WTC11 (cell line): Measurements from ENCODE around the gene NLGN1. TPM values are rescaled to one million over a fixed set of nuclear protein-coding genes. Genes with fewer than 3 reads are reported as not detected.

ENCODE experiments used
- ATAC-seq: fragments of 200-7000 bp; cut with Tn5 transposase; 2 replicates; pipeline ENCODE4 v1.10.0; 2021; ENCODE audit warnings: mild to moderate bottlenecking, moderate library complexity
- CTCF ChIA-PET: fragments of 300-600 bp; sonication (Branson Sonifier 250); formaldehyde crosslinking; loops from one replicate; lab custom pipeline; 2021; ENCODE audit warnings: antibody characterized with exemption; lab: Charles Lee
- POLR2A ChIA-PET: fragments of 350-600 bp; sonication (Branson Sonifier 250); formaldehyde crosslinking; loops from one replicate; lab custom pipeline; 2021; ENCODE audit warnings: antibody characterized with exemption; lab: Charles Lee
- DNase-seq: peaks from one replicate; pipeline ENCODE4 v3.0.0; 2021; ENCODE audit warnings: low spot score
- H3K27ac Mint-ChIP-seq: 2 replicates; pipeline ENCODE4 v1.8.0; 2021; ENCODE audit warnings: mixed read lengths
- H3K27me3 Mint-ChIP-seq: 2 replicates; pipeline ENCODE4 v1.8.0; 2021; ENCODE audit warnings: low read depth, mild to moderate bottlenecking, moderate library complexity, mixed read lengths
- H3K36me3 Mint-ChIP-seq: 2 replicates; pipeline ENCODE4 v1.8.0; 2021; ENCODE audit warnings: mixed read lengths
- H3K4me1 Mint-ChIP-seq: 2 replicates; pipeline ENCODE4 v1.8.0; 2022; ENCODE audit warnings: mixed read lengths
- H3K4me3 Mint-ChIP-seq: 2 replicates; pipeline ENCODE4 v1.8.0; 2021; ENCODE audit warnings: mild to moderate bottlenecking, moderate library complexity, mixed read lengths
- H3K9me3 Mint-ChIP-seq: 2 replicates; pipeline ENCODE4 v1.8.0; 2021; ENCODE audit warnings: mixed read lengths
- AR ChIP-seq: fragments of 250-450 bp; sonication (Bioruptor Pico); IDR thresholded peaks from 2 replicates; pipeline ENCODE4 v1.9.0; 2021; ENCODE audit warnings: mild to moderate bottlenecking
- ATF2 ChIP-seq: sonication (generic); formaldehyde crosslinking; IDR thresholded peaks from 2 replicates; pipeline ENCODE4 v1.8.1; 2022; ENCODE audit warnings: low read depth, missing genetic modification reagents, borderline replicate concordance
- CDX4 ChIP-seq: fragments of 250-450 bp; sonication (Bioruptor Pico); IDR thresholded peaks from 2 replicates; pipeline ENCODE4 v1.9.0; 2021; ENCODE audit warnings: moderate library complexity, mild to moderate bottlenecking, inconsistent platforms, borderline replicate concordance
- CTCF ChIP-seq: fragments of 200-600 bp; IDR thresholded peaks from 2 replicates; pipeline ENCODE4 v1.8.0; 2022; ENCODE audit warnings: antibody characterized with exemption
- EMX1 ChIP-seq: fragments of 250-450 bp; sonication (Bioruptor Pico); IDR thresholded peaks from 2 replicates; pipeline ENCODE4 v1.8.0; 2021; ENCODE audit warnings: mild to moderate bottlenecking
- ETV6 ChIP-seq: sonication (generic); formaldehyde crosslinking; IDR thresholded peaks from 2 replicates; pipeline ENCODE4 v1.8.1; 2022; ENCODE audit warnings: mild to moderate bottlenecking, missing genetic modification reagents
- FOXJ3 ChIP-seq: sonication (generic); formaldehyde crosslinking; IDR thresholded peaks from 2 replicates; pipeline ENCODE4 v1.9.0; 2021; ENCODE audit warnings: missing genetic modification reagents, mild to moderate bottlenecking, borderline replicate concordance
- GRHL2 ChIP-seq: fragments of 250-450 bp; sonication (Bioruptor Pico); IDR thresholded peaks from 2 replicates; pipeline ENCODE4 v1.8.0; 2022; ENCODE audit warnings: mild to moderate bottlenecking, moderate library complexity; ENCODE audit not compliant: insufficient replicate concordance, severe bottlenecking
- HMGA2 ChIP-seq: fragments of 250-450 bp; sonication (Bioruptor Pico); IDR thresholded peaks from 2 replicates; pipeline ENCODE4 v1.4.0; 2021; ENCODE audit warnings: mild to moderate bottlenecking, moderate library complexity
- MLX ChIP-seq: sonication (generic); formaldehyde crosslinking; IDR thresholded peaks from 2 replicates; pipeline ENCODE4 v1.8.1; 2023; ENCODE audit warnings: mild to moderate bottlenecking, missing genetic modification reagents, moderate library complexity
- MXD4 ChIP-seq: fragments of 250-450 bp; sonication (Bioruptor Pico); IDR thresholded peaks from 2 replicates; pipeline ENCODE4 v1.8.0; 2021; ENCODE audit warnings: mild to moderate bottlenecking, moderate library complexity, borderline replicate concordance
- NFATC4 ChIP-seq: fragments of 250-450 bp; sonication (Bioruptor Pico); IDR thresholded peaks from 2 replicates; pipeline ENCODE4 v1.9.0; 2021; ENCODE audit warnings: mild to moderate bottlenecking
- NFE2L1 ChIP-seq: sonication (generic); formaldehyde crosslinking; IDR thresholded peaks from 2 replicates; pipeline ENCODE4 v1.8.1; 2023; ENCODE audit warnings: missing genetic modification reagents
- NR1H2 ChIP-seq: sonication (generic); formaldehyde crosslinking; IDR thresholded peaks from 2 replicates; pipeline ENCODE4 v1.9.0; 2021; ENCODE audit warnings: mild to moderate bottlenecking, moderate library complexity, missing genetic modification reagents
- RORB ChIP-seq: fragments of 250-450 bp; sonication (Bioruptor Pico); IDR thresholded peaks from 2 replicates; pipeline ENCODE4 v1.9.0; 2021; ENCODE audit warnings: mild to moderate bottlenecking
- SOX15 ChIP-seq: fragments of 250-450 bp; sonication (Bioruptor Pico); IDR thresholded peaks from 2 replicates; pipeline ENCODE4 v1.9.0; 2021; ENCODE audit warnings: mild to moderate bottlenecking
- ZNF121 ChIP-seq: sonication (generic); formaldehyde crosslinking; IDR thresholded peaks from 2 replicates; pipeline ENCODE4 v1.8.0; 2023; ENCODE audit warnings: missing genetic modification reagents
- ZNF232 ChIP-seq: sonication (generic); formaldehyde crosslinking; IDR thresholded peaks from 2 replicates; pipeline ENCODE4 v1.8.0; 2022; ENCODE audit warnings: mild to moderate bottlenecking, missing genetic modification reagents
- ZNF532 ChIP-seq: fragments of 250-450 bp; sonication (Bioruptor Pico); IDR thresholded peaks from 2 replicates; pipeline ENCODE4 v1.9.0; 2021; ENCODE audit warnings: mild to moderate bottlenecking, borderline replicate concordance
- ZNF671 ChIP-seq: fragments of 250-450 bp; sonication (Bioruptor Pico); IDR thresholded peaks from 2 replicates; pipeline ENCODE4 v1.8.0; 2021; ENCODE audit warnings: mild to moderate bottlenecking
- total RNA-seq: library from RNA; stranded (reverse); gene quantifications from 3 replicates; pipeline ENCODE4 v1.2.3, GENCODE V29; 2021

NLGN1 gene
- total RNA-seq, 1 experiment from 2014 or later: 12.4 TPM

- CTCF ChIA-PET: interaction anchor here (1.4 kb wide), 1 partner anchor 128 kb away, joined by 3 read pairs; no protein-coding TSS in a partner anchor
- no peaks in the 10 kb centered on the region for H3K36me3 Mint-ChIP-seq
Observed at GRCh38 chr3:174120997-174121396, 723.5 kb downstream of the NLGN1 start.

GRCh38 chr3:174122411-174122810 is 724.9 kb downstream of the NLGN1 start:
- Mint-ChIP-seq H3K4me3 (no peak overlapping the region), H3K27ac (0 out of 2 replicates have a peak overlapping the region, but pooled peaks have one; percentile 15), H3K4me1 (peaks cover 51% of the 10 kb centered on the region), H3K9me3 (no peaks in the 10 kb centered on the region), H3K36me3 (no peaks in the 10 kb centered on the region), H3K27me3 (no peaks in the 10 kb centered on the region)
- no peak for ATAC-seq
- CTCF ChIA-PET: interaction anchor here (1.4 kb wide), 1 partner anchor 129 kb away, joined by 3 read pairs; no protein-coding TSS in a partner anchor
- no peak for DNase-seq
- POLR2A ChIA-PET: no interaction called here
- TF ChIP-seq MLX (CRISPR knock-in tag) (no peak), FOXJ3 (CRISPR knock-in tag) (no peak), AR (CRISPR knock-in tag) (no peak), HMGA2 (CRISPR knock-in tag) (no peak), CDX4 (CRISPR knock-in tag) (no peak), NR1H2 (CRISPR knock-in tag) (no peak), ETV6 (CRISPR knock-in tag) (no peak), CTCF (no peak)

More at GRCh38 chr3:174120997-174121396, 723.5 kb downstream of the NLGN1 start:
- TF ChIP-seq ZNF121 (CRISPR knock-in tag) (no peak), MXD4 (CRISPR knock-in tag) (no peak), NFATC4 (no peak), NFE2L1 (no peak), GRHL2 (CRISPR knock-in tag) (no peak), EMX1 (CRISPR knock-in tag) (no peak), NR1H2 (CRISPR knock-in tag) (no peak), ZNF232 (CRISPR knock-in tag) (no peak), SOX15 (CRISPR knock-in tag) (no peak), ATF2 (CRISPR knock-in tag) (no peak), RORB (CRISPR knock-in tag) (no peak), ZNF671 (CRISPR knock-in tag) (no peak), ZNF532 (CRISPR knock-in tag) (no peak)
- H3K4me3 Mint-ChIP-seq: no peak overlapping the region
- peaks cover 46% of the 10 kb centered on the region for H3K4me1 Mint-ChIP-seq
- DNase-seq (no peak), ATAC-seq (no peak; the same call in 1 of the 2 replicates)
- H3K27me3 Mint-ChIP-seq: no peaks in the 10 kb centered on the region
- POLR2A ChIA-PET: no interaction called here
- no peak overlapping the region for H3K27ac Mint-ChIP-seq
- no peaks in the 10 kb centered on the region for H3K9me3 Mint-ChIP-seq
